OCI-LY3 (cell line): ENCODE data around the gene GRWD1.

Experiments
- H2AFZ ChIP-seq: fragments of 200-600, 300-600 bp; shearing (Covaris generic); 2 replicates; pipeline ENCODE4 v1.6.0; 2014; ENCODE audit warnings: antibody characterized with exemption, low read depth, low read length
- H3K27ac ChIP-seq: fragments of 200-600, 300-600 bp; sonication (generic); 2 replicates; pipeline ENCODE4 v1.5.1; 2014; ENCODE audit warnings: mild to moderate bottlenecking, low read length, moderate library complexity, mixed read lengths
- H3K27me3 ChIP-seq: fragments of 200-600, 300-600 bp; sonication (generic); 2 replicates; pipeline ENCODE4 v1.6.1; 2014; ENCODE audit warnings: low read depth, low read length, mixed read lengths
- H3K36me3 ChIP-seq: fragments of 200-600, 300-600 bp; sonication (generic); replicated peaks from 2 replicates; pipeline ENCODE3; 2014; ENCODE audit warnings: low read depth, low read length, mixed read lengths
- H3K4me1 ChIP-seq: fragments of 300-600, 200-600 bp; sonication (generic); 2 replicates; pipeline ENCODE4 v1.6.1; 2014; ENCODE audit warnings: low read length, mixed read lengths
- H3K4me2 ChIP-seq: fragments of 200-600, 300-600 bp; sonication (generic); 2 replicates; pipeline ENCODE4 v1.6.1; 2014; ENCODE audit warnings: low read length, mixed read lengths
- H3K4me3 ChIP-seq: fragments of 300-600, 200-600 bp; sonication (generic); 2 replicates; pipeline ENCODE4 v1.5.1; 2014; ENCODE audit warnings: antibody characterized with exemption, mild to moderate bottlenecking, low read length, moderate library complexity
- H3K79me2 ChIP-seq: fragments of 300-600, 200-600 bp; shearing (Covaris generic); 2 replicates; pipeline ENCODE4 v1.6.1; 2014; ENCODE audit warnings: mild to moderate bottlenecking, low read length, mixed read lengths
- H3K9ac ChIP-seq: fragments of 300-600, 200-600 bp; shearing (Covaris generic); 2 replicates; pipeline ENCODE4 v1.6.0; 2014; ENCODE audit warnings: mild to moderate bottlenecking, low read length, moderate library complexity
- H3K9me3 ChIP-seq: fragments of 200-600, 300-600 bp; shearing (Covaris generic); 2 replicates; pipeline ENCODE4 v1.6.1; 2014; ENCODE audit warnings: low read length, mixed read lengths; ENCODE audit not compliant: insufficient read depth
- H4K20me1 ChIP-seq: fragments of 200-600, 300-600 bp; sonication (generic); 2 replicates; pipeline ENCODE4 v1.6.1; 2016; ENCODE audit warnings: low read length, mixed read lengths; ENCODE audit not compliant: insufficient read depth
- EZH2phosphoT487 ChIP-seq: fragments of 200-600 bp; shearing (Covaris generic); IDR thresholded peaks from 2 replicates; pipeline ENCODE4 v1.6.1; 2018; ENCODE audit warnings: antibody characterized with exemption, mixed run types, low read depth
- TF ChIP-seq, protein P1 (sequence below): fragments of 200-600, 300-600 bp; sonication (generic); IDR thresholded peaks from 2 replicates; pipeline ENCODE4 v1.5.1; 2014; ENCODE audit warnings: antibody characterized with exemption, low read length, low read depth

The GRWD1 gene

DNA sequence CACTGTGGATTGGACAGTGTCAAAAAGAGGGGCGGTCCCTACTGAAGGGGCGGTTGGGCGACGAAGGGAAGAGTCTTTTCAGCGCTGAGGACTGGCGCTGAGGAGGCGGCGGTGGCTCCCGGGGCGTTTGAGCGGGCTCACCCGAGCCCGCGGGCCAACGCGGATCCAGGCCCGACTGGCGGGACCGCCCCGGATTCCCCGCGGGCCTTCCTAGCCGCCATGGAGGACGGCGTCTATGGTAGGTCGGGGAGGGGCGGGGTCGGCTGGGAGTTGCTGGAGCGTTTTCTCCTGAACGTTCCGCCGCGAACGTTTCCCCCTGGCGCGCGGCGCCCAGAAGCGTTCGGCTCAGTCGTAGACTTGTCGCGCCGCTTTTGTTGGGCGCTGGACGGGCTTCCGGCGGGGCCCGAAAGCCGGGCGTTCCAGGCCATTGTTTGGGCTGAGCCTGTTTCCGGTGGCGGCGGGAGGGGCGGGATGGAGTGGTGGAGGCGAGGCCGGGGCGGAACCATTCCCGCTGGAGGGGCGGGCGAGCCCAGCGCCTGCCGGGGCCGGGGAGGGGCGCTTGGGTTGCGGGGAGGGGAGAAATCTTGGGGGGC, 23.6 kb downstream of the GRWD1 start, which contains the start of gene CYTH2:
Gene CYTH2, plus strand, starts transcription at position 81 of the 593 bp plus-strand sequence. Its CDS starts 139 bp downstream, at position 220.
- Histone ChIP-seq H3K36me3 (peaks cover 31% of the 10 kb centered on the region), H3K27me3 (no peaks in the 10 kb centered on the region), H3K27ac (peak within 1 kb of the TSS; percentile 73), H3K9ac (peak within 1 kb of the TSS; percentile 78), H3K9me3 (no peaks in the 10 kb centered on the region), H3K4me3 (peak within 1 kb of the TSS; percentile 81), H4K20me1 (peaks cover 6% of the 10 kb centered on the region; the same call in 1 of the 2 replicates), H3K79me2 (peaks cover 9% of the 10 kb centered on the region), H2AFZ (peak within 1 kb of the TSS; percentile 18; the same call in 1 of the 2 replicates), H3K4me1 (peaks cover 23% of the 10 kb centered on the region), H3K4me2 (peak within 1 kb of the TSS; percentile 92)
- TF ChIP-seq, protein P1, sequence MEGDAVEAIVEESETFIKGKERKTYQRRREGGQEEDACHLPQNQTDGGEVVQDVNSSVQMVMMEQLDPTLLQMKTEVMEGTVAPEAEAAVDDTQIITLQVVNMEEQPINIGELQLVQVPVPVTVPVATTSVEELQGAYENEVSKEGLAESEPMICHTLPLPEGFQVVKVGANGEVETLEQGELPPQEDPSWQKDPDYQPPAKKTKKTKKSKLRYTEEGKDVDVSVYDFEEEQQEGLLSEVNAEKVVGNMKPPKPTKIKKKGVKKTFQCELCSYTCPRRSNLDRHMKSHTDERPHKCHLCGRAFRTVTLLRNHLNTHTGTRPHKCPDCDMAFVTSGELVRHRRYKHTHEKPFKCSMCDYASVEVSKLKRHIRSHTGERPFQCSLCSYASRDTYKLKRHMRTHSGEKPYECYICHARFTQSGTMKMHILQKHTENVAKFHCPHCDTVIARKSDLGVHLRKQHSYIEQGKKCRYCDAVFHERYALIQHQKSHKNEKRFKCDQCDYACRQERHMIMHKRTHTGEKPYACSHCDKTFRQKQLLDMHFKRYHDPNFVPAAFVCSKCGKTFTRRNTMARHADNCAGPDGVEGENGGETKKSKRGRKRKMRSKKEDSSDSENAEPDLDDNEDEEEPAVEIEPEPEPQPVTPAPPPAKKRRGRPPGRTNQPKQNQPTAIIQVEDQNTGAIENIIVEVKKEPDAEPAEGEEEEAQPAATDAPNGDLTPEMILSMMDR = no peak
- no peak for TF ChIP-seq EZH2phosphoT487

DNA sequence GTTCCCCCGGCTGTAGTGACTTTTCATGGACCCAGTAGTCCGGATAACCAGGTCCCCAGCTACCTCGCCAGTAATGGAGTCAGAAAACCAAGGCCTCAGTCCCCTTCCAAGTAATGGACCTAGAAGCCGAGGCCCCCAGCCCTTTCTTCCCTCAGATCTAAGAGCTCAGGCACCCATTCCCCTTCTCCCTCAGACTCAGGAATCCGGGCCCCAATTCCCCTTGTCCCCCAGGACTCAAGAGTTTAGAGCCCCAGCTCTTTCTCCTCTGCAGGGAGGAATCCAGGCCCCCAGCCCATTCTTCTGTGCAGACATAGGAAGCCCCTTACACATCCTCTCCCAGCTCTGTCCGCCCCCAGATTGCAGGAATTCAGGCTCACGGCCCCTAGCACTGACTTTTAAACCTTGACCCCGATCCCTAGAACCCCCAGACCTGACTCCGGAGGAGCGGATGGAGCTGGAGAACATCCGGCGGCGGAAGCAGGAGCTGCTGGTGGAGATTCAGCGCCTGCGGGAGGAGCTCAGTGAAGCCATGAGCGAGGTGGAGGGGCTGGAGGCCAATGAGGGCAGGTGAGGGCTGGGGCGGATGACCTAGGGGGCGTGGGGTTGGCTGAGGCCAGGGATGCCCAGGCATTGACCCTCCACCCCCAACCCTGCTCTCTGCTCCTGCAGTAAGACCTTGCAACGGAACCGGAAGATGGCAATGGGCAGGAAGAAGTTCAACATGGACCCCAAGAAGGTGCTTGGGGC, 24.3 kb downstream of the GRWD1 start:
- Histone ChIP-seq H3K36me3 (peaks cover 35% of the 10 kb centered on the region), H3K9ac (peak overlapping the region; percentile 78), H3K79me2 (peaks cover 9% of the 10 kb centered on the region), H3K27me3 (no peaks in the 10 kb centered on the region), H2AFZ (no peak overlapping the region), H3K4me1 (peaks cover 30% of the 10 kb centered on the region), H3K27ac (peak overlapping the region; percentile 73), H3K4me2 (peak overlapping the region; percentile 92), H3K9me3 (no peaks in the 10 kb centered on the region), H3K4me3 (peak overlapping the region; percentile 81), H4K20me1 (peaks cover 6% of the 10 kb centered on the region; the same call in 1 of the 2 replicates)
- no peak for TF ChIP-seq EZH2phosphoT487
- TF ChIP-seq, protein P1 = no peak

DNA sequence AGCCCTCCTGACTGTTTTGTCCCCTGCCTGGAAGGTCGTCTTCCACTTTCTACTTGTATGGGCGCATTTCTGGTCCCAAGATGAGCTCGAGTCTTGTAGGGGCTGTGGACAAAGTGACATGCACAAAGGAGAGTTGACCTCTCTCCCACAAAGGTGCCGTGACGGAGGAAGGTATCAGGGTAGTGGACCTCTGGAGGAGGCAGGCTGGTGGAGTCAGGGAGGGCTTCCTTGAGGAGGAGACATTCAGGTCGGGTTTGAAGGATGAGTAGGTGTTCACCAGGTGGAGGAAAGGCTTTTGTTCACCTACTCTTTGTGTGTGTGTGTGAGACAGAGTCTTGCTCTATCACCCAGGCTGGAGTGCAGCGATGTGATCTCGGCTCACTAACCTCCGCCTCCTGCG, 25.1 kb downstream of the GRWD1 start:
- Histone ChIP-seq H3K79me2 (peaks cover 9% of the 10 kb centered on the region), H3K9ac (no peak overlapping the region), H3K27ac (no peak overlapping the region), H3K4me2 (no peak overlapping the region), H3K4me1 (peaks cover 32% of the 10 kb centered on the region), H3K9me3 (no peaks in the 10 kb centered on the region), H3K27me3 (no peaks in the 10 kb centered on the region), H2AFZ (no peak overlapping the region), H3K4me3 (0 out of 2 replicates have a peak overlapping the region, but pooled peaks have one; percentile 81), H3K36me3 (peaks cover 43% of the 10 kb centered on the region), H4K20me1 (peaks cover 6% of the 10 kb centered on the region; the same call in 1 of the 2 replicates)
- no peak for TF ChIP-seq EZH2phosphoT487
- TF ChIP-seq, protein P1 = no peak

DNA sequence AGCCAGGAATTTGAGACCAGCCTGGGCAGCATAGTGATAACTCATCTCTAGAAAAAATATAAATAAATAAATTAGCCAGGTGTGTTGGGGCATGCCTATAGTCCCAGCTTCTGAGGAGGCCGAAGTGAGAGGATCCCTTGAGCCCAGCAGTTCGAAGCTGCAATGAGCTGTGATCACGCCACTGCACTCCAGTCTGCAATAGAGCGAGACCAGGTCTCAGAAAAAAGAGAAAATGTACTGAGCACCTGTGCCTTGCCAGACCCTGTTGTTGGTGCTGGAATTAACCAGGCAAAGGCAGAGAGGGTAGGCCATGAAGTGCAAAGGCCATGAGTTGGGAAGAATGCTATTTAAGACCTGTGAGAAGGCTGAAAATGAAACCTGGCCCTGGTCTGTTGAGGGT, 26.1 kb downstream of the GRWD1 start:
- Histone ChIP-seq H3K9ac (no peak overlapping the region), H3K27ac (no peak overlapping the region), H3K27me3 (no peaks in the 10 kb centered on the region), H3K9me3 (no peaks in the 10 kb centered on the region), H3K36me3 (peaks cover 48% of the 10 kb centered on the region), H3K4me2 (no peak overlapping the region), H3K4me1 (peaks cover 32% of the 10 kb centered on the region), H3K79me2 (peaks cover 9% of the 10 kb centered on the region), H3K4me3 (no peak overlapping the region), H4K20me1 (peaks cover 6% of the 10 kb centered on the region; the same call in 1 of the 2 replicates), H2AFZ (no peak overlapping the region)
- TF ChIP-seq, protein P1 = no peak
- TF ChIP-seq EZH2phosphoT487 = no peak
